OCI-LY3 (cell line): ENCODE results near the gene IGSF22.
"Not testable (repeated sequence)": the region's sequence is repeated elsewhere in the genome, so short reads cannot be mapped to it uniquely, and the experiment has no call there.

Source experiments
- H2AFZ ChIP-seq: fragments of 200-600, 300-600 bp; shearing (Covaris generic); 2 replicates; pipeline ENCODE4 v1.6.0; 2014; ENCODE audit warnings: antibody characterized with exemption, low read depth, low read length
- H3K27ac ChIP-seq: fragments of 200-600, 300-600 bp; sonication (generic); 2 replicates; pipeline ENCODE4 v1.5.1; 2014; ENCODE audit warnings: mild to moderate bottlenecking, low read length, moderate library complexity, mixed read lengths
- H3K27me3 ChIP-seq: fragments of 200-600, 300-600 bp; sonication (generic); 2 replicates; pipeline ENCODE4 v1.6.1; 2014; ENCODE audit warnings: low read depth, low read length, mixed read lengths
- H3K36me3 ChIP-seq: fragments of 200-600, 300-600 bp; sonication (generic); replicated peaks from 2 replicates; pipeline ENCODE3; 2014; ENCODE audit warnings: low read depth, low read length, mixed read lengths
- H3K4me1 ChIP-seq: fragments of 300-600, 200-600 bp; sonication (generic); 2 replicates; pipeline ENCODE4 v1.6.1; 2014; ENCODE audit warnings: low read length, mixed read lengths
- H3K4me2 ChIP-seq: fragments of 200-600, 300-600 bp; sonication (generic); 2 replicates; pipeline ENCODE4 v1.6.1; 2014; ENCODE audit warnings: low read length, mixed read lengths
- H3K4me3 ChIP-seq: fragments of 300-600, 200-600 bp; sonication (generic); 2 replicates; pipeline ENCODE4 v1.5.1; 2014; ENCODE audit warnings: antibody characterized with exemption, mild to moderate bottlenecking, low read length, moderate library complexity
- H3K79me2 ChIP-seq: fragments of 300-600, 200-600 bp; shearing (Covaris generic); 2 replicates; pipeline ENCODE4 v1.6.1; 2014; ENCODE audit warnings: mild to moderate bottlenecking, low read length, mixed read lengths
- H3K9ac ChIP-seq: fragments of 300-600, 200-600 bp; shearing (Covaris generic); 2 replicates; pipeline ENCODE4 v1.6.0; 2014; ENCODE audit warnings: mild to moderate bottlenecking, low read length, moderate library complexity
- H3K9me3 ChIP-seq: fragments of 200-600, 300-600 bp; shearing (Covaris generic); 2 replicates; pipeline ENCODE4 v1.6.1; 2014; ENCODE audit warnings: low read length, mixed read lengths; ENCODE audit not compliant: insufficient read depth
- H4K20me1 ChIP-seq: fragments of 200-600, 300-600 bp; sonication (generic); 2 replicates; pipeline ENCODE4 v1.6.1; 2016; ENCODE audit warnings: low read length, mixed read lengths; ENCODE audit not compliant: insufficient read depth
- EZH2phosphoT487 ChIP-seq: fragments of 200-600 bp; shearing (Covaris generic); IDR thresholded peaks from 2 replicates; pipeline ENCODE4 v1.6.1; 2018; ENCODE audit warnings: antibody characterized with exemption, mixed run types, low read depth
- TF ChIP-seq, protein P1 (sequence below): fragments of 200-600, 300-600 bp; sonication (generic); IDR thresholded peaks from 2 replicates; pipeline ENCODE4 v1.5.1; 2014; ENCODE audit warnings: antibody characterized with exemption, low read length, low read depth

Gene IGSF22

DNA sequence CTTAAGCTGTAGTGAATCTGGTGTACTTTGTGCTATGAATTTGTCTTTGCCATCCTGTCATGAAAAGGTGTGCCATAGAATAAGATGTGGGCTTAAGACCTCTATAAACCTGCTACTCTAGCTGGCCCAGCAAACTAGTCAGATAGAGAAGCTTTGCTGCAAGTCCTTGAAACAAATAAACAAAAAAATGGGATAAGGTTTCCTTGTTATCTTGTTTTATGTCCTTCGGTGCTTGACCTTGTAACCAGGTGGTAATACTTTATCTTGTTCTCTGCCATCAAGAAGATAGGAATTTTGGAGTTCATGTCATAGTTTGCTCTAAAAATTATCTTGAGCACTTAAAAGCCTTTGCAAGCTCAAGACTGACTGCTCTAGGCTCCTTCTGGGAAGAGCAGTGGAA is 41.7 kb downstream of the IGSF22 start:
- Histone ChIP-seq H3K9ac (no peak overlapping the region), H4K20me1 (no peaks in the 10 kb centered on the region), H3K4me2 (no peak overlapping the region), H3K27me3 (peaks cover 7% of the 10 kb centered on the region; the same call in 1 of the 2 replicates), H2AFZ (no peak overlapping the region), H3K79me2 (no peaks in the 10 kb centered on the region), H3K36me3 (no peaks in the 10 kb centered on the region), H3K4me3 (no peak overlapping the region), H3K9me3 (no peaks in the 10 kb centered on the region), H3K4me1 (no peaks in the 10 kb centered on the region), H3K27ac (no peak overlapping the region)
- TF ChIP-seq EZH2phosphoT487, result no peak
- TF ChIP-seq, protein P1, sequence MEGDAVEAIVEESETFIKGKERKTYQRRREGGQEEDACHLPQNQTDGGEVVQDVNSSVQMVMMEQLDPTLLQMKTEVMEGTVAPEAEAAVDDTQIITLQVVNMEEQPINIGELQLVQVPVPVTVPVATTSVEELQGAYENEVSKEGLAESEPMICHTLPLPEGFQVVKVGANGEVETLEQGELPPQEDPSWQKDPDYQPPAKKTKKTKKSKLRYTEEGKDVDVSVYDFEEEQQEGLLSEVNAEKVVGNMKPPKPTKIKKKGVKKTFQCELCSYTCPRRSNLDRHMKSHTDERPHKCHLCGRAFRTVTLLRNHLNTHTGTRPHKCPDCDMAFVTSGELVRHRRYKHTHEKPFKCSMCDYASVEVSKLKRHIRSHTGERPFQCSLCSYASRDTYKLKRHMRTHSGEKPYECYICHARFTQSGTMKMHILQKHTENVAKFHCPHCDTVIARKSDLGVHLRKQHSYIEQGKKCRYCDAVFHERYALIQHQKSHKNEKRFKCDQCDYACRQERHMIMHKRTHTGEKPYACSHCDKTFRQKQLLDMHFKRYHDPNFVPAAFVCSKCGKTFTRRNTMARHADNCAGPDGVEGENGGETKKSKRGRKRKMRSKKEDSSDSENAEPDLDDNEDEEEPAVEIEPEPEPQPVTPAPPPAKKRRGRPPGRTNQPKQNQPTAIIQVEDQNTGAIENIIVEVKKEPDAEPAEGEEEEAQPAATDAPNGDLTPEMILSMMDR, result no peak

DNA sequence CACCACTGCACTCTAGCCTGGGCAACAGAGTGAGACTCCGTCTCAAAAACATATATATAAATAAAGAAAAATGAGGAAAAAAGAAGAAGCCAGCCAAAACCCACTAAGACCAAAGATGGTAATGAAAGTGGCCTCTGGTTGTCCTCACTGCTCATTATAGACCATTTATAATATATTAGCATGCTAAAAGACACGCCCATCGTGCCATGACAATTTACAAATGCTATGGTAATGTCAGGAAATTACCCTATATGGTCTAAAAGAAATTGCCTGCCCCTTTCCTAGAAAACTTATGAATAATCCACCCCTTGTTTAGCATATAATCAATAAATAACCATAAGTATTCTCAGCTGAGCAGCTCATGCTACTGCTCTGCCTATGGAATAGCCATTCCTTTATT is 43.5 kb downstream of the IGSF22 start:
- Histone ChIP-seq H3K9ac (no peak overlapping the region), H3K4me1 (no peaks in the 10 kb centered on the region), H4K20me1 (no peaks in the 10 kb centered on the region), H2AFZ (no peak overlapping the region), H3K79me2 (no peaks in the 10 kb centered on the region), H3K9me3 (no peaks in the 10 kb centered on the region), H3K4me3 (no peak overlapping the region), H3K27me3 (peaks cover 7% of the 10 kb centered on the region; the same call in 1 of the 2 replicates), H3K4me2 (no peak overlapping the region), H3K36me3 (no peaks in the 10 kb centered on the region), H3K27ac (no peak overlapping the region)
- no peak for TF ChIP-seq EZH2phosphoT487
- TF ChIP-seq, protein P1, result no peak

DNA sequence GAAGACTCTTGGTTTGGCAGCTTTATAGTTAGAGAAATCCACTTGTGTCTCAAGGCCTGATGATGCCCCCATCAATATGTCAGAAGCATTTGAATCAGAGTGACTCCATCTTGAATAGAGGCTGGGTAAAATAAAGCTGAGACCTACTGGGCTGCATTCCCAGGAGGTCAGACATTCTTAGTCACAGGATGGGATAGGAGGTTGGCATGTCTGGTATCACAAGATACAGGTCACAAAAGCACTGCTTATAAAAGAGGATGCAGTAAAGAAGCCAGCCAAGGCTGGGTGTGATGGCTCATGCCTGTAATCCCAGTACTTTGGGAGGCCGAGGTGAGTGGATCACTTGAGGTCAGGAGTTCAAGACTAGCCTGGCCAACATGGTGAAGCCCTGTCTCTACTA is 44.0 kb downstream of the IGSF22 start:
- H3K79me2 ChIP-seq, H3K4me1 ChIP-seq, H3K9ac ChIP-seq, H3K36me3 ChIP-seq, H3K4me2 ChIP-seq, H3K27me3 ChIP-seq, H3K4me3 ChIP-seq, H2AFZ ChIP-seq, H3K27ac ChIP-seq, H3K9me3 ChIP-seq, H4K20me1 ChIP-seq: not testable (repeated sequence)

DNA sequence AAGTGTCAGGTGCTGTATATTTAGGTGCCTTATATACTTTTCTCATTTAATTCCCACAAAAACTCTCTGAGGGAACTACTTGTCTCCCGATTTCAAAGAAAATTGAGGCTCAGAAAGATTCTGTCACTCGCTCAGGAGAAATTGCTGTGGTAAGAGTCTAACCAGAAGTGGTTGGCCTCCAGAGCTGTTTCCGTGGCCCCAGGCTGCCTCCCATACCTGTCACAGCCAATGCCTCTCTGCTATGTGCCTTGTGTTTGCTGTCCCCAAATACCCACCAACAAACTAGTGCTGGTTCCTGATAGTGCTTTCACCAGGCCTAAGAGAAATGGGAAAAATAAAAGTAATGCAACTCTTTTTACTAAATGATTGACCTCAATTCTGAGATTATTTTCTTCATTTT is 48.4 kb downstream of the IGSF22 start:
- Histone ChIP-seq H3K27me3 (no peaks in the 10 kb centered on the region), H3K4me2 (no peak overlapping the region), H3K4me1 (peaks cover 7% of the 10 kb centered on the region; the same call in 1 of the 2 replicates), H3K27ac (no peak overlapping the region), H3K79me2 (no peaks in the 10 kb centered on the region), H3K9ac (no peak overlapping the region), H3K36me3 (no peaks in the 10 kb centered on the region), H3K4me3 (no peak overlapping the region), H3K9me3 (no peaks in the 10 kb centered on the region), H4K20me1 (no peaks in the 10 kb centered on the region), H2AFZ (no peak overlapping the region)
- TF ChIP-seq, protein P1, result no peak
- no peak for TF ChIP-seq EZH2phosphoT487

DNA sequence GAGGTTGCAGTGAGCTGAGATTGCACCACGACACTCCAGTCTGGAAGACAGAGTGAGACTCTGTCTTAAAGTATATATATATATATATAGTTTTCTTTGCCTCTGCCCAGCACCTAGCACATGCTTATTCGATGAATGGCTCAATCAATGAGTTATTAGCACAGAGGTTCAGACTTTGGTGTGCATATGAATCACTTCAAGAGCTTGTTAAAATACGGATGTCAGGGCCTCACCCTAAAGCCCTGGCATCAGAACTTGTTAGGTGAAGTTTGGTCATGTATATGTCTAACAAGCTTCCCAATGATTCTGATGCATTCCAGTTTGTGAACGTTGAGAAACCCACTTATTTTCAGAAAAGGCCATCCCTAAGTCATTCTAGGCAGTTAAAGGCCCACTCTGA is 49.2 kb downstream of the IGSF22 start:
- Histone ChIP-seq H4K20me1 (no peaks in the 10 kb centered on the region), H3K79me2 (no peaks in the 10 kb centered on the region), H3K9ac (no peak overlapping the region), H2AFZ (no peak overlapping the region), H3K9me3 (no peaks in the 10 kb centered on the region), H3K36me3 (no peaks in the 10 kb centered on the region), H3K4me3 (no peak overlapping the region), H3K4me1 (peaks cover 7% of the 10 kb centered on the region; the same call in 1 of the 2 replicates), H3K27ac (no peak overlapping the region), H3K4me2 (no peak overlapping the region), H3K27me3 (no peaks in the 10 kb centered on the region)
- TF ChIP-seq, protein P1, result no peak
- no peak for TF ChIP-seq EZH2phosphoT487

DNA sequence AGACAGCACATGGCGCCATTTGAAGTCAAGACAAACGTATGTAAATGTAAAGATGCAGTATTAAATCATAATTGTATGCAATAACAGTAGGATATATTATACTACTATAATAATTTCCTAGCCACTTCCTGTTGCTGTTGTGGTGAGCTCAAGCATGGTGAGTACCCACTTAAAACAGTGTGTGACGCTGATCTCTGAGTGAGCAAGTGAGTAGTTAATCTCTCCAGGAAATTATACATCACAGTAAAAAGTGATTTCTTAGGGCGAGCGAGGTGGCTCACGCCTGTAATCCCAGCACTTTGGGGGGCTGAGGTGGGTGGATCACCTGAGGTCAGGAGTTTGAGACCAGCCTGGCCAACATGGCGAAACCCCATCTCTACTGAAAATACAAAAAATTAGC is 53.8 kb downstream of the IGSF22 start:
- not testable (repeated sequence) for H3K9me3 ChIP-seq, H3K79me2 ChIP-seq, H3K27me3 ChIP-seq, H3K4me3 ChIP-seq, H4K20me1 ChIP-seq, H3K9ac ChIP-seq, H2AFZ ChIP-seq, H3K4me2 ChIP-seq, H3K27ac ChIP-seq, H3K36me3 ChIP-seq
- H3K4me1 ChIP-seq, result peaks cover 11% of the 10 kb centered on the region
